SU-DHL-6 (cell line): ENCODE results near the gene SPSB3.

Source experiments
- H2AFZ ChIP-seq: fragments of 200-600 bp; sonication (generic); 2 replicates; pipeline ENCODE4 v1.6.1; 2014; ENCODE audit warnings: low read depth, mild to moderate bottlenecking, moderate library complexity, mixed read lengths, antibody characterized with exemption, low read length; ENCODE audit not compliant: severe bottlenecking
- H3F3A ChIP-seq: fragments of 200-600 bp; shearing (Covaris generic); 2 replicates; pipeline ENCODE4 v1.6.0; 2016; ENCODE audit warnings: antibody characterized with exemption, mild to moderate bottlenecking; ENCODE audit not compliant: insufficient read depth
- H3K27ac ChIP-seq: fragments of 200-600 bp; sonication (generic); 2 replicates; pipeline ENCODE4 v1.5.1; 2016; ENCODE audit warnings: low read depth, mild to moderate bottlenecking, low read length, moderate library complexity, mixed read lengths
- H3K27me3 ChIP-seq: fragments of 200-600 bp; sonication (generic), shearing (Covaris generic); 2 replicates; pipeline ENCODE4 v1.6.0; 2014; ENCODE audit warnings: mild to moderate bottlenecking, low read length
- H3K36me3 ChIP-seq: fragments of 200-600 bp; sonication (generic); 2 replicates; pipeline ENCODE4 v1.6.1; 2014; ENCODE audit warnings: mild to moderate bottlenecking, low read length, mixed read lengths
- H3K4me2 ChIP-seq: fragments of 300-600, 200-600 bp; shearing (Covaris generic), sonication (generic); 2 replicates; pipeline ENCODE4 v1.6.0; 2014; ENCODE audit warnings: low read length, low read depth, mild to moderate bottlenecking; ENCODE audit not compliant: poor library complexity, severe bottlenecking
- H3K4me3 ChIP-seq: fragments of 200-600 bp; sonication (generic); 2 replicates; pipeline ENCODE4 v1.5.1; 2014; ENCODE audit warnings: antibody characterized with exemption, low read length, mild to moderate bottlenecking, mixed read lengths; ENCODE audit not compliant: insufficient read depth, poor library complexity, severe bottlenecking
- H3K79me2 ChIP-seq: fragments of 200-600 bp; sonication (generic); 2 replicates; pipeline ENCODE4 v1.6.1; 2014; ENCODE audit warnings: mild to moderate bottlenecking, low read length, moderate library complexity; ENCODE audit not compliant: insufficient read depth
- H3K9ac ChIP-seq: fragments of 200-600 bp; sonication (generic); 2 replicates; pipeline ENCODE4 v1.7.0; 2014; ENCODE audit warnings: mild to moderate bottlenecking, low read length
- H3K9me2 ChIP-seq: fragments of 200-600 bp; sonication (generic); replicated peaks from 2 replicates; pipeline ENCODE4 v1.6.1; 2014; ENCODE audit warnings: low read length; ENCODE audit not compliant: insufficient read depth
- H3K9me3 ChIP-seq: fragments of 200-600 bp; sonication (generic); 2 replicates; pipeline ENCODE4 v1.6.1; 2014; ENCODE audit warnings: low read length, mixed read lengths; ENCODE audit not compliant: insufficient read depth
- H4K20me1 ChIP-seq: fragments of 200-600 bp; sonication (generic); 2 replicates; pipeline ENCODE4 v1.6.1; 2014; ENCODE audit warnings: low read depth, mild to moderate bottlenecking, antibody characterized with exemption, low read length, moderate library complexity, mixed read lengths
- EZH2phosphoT487 ChIP-seq: fragments of 200-600 bp; sonication (generic), shearing (Covaris generic); conservative IDR thresholded peaks from 2 replicates; pipeline ENCODE4 v1.6.1; 2018; ENCODE audit warnings: mild to moderate bottlenecking, antibody characterized with exemption, low read length, moderate library complexity, mixed read lengths
- TF ChIP-seq, protein P1 (sequence below): fragments of 200-600 bp; sonication (generic); IDR thresholded peaks from one replicate; pipeline ENCODE4 v1.5.1; 2017; ENCODE audit warnings: antibody characterized with exemption, mild to moderate bottlenecking, low read length, moderate library complexity; ENCODE audit not compliant: insufficient read depth, poor library complexity, severe bottlenecking

SPSB3 gene

DNA sequence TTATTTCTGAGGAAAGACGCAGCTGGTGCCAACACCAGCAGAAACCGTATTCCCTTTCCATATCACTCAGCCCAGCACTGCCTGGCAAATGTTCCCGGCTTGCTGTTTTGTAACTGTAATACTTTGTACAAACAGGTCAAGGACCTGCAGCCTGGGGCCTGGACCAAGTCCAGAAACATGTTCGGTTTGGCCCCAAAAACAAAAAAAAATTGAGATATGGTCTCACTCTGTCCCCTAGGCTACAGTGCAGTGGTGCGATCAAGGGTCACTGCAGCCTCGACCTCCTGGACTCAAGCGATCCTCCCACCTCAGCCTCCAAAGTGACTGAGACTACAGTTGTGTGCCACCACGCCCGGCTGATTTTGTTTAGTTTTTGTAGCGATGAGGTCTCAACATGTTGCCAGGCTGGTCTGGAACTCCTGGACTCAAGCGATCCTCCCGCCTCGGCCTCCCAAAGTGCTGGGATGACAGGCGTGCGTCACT is 43.1 kb upstream of the SPSB3 start:
- Histone ChIP-seq H3K27ac (no peak overlapping the region), H3F3A (peaks cover 8% of the 10 kb centered on the region; the same call in 1 of the 2 replicates), H3K4me2 (peak overlapping the region; percentile 54), H3K4me3 (peak overlapping the region; percentile 81), H3K9me3 (no peaks in the 10 kb centered on the region), H3K9me2 (no peaks in the 10 kb centered on the region), H3K9ac (peak overlapping the region; percentile 48; the same call in 1 of the 2 replicates), H4K20me1 (no peaks in the 10 kb centered on the region), H3K27me3 (no peaks in the 10 kb centered on the region), H2AFZ (no peak overlapping the region), H3K79me2 (peaks cover 5% of the 10 kb centered on the region; the same call in 1 of the 2 replicates), H3K36me3 (no peaks in the 10 kb centered on the region)
- TF ChIP-seq EZH2phosphoT487 = no peak
- TF ChIP-seq, protein P1, sequence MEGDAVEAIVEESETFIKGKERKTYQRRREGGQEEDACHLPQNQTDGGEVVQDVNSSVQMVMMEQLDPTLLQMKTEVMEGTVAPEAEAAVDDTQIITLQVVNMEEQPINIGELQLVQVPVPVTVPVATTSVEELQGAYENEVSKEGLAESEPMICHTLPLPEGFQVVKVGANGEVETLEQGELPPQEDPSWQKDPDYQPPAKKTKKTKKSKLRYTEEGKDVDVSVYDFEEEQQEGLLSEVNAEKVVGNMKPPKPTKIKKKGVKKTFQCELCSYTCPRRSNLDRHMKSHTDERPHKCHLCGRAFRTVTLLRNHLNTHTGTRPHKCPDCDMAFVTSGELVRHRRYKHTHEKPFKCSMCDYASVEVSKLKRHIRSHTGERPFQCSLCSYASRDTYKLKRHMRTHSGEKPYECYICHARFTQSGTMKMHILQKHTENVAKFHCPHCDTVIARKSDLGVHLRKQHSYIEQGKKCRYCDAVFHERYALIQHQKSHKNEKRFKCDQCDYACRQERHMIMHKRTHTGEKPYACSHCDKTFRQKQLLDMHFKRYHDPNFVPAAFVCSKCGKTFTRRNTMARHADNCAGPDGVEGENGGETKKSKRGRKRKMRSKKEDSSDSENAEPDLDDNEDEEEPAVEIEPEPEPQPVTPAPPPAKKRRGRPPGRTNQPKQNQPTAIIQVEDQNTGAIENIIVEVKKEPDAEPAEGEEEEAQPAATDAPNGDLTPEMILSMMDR = no peak

DNA sequence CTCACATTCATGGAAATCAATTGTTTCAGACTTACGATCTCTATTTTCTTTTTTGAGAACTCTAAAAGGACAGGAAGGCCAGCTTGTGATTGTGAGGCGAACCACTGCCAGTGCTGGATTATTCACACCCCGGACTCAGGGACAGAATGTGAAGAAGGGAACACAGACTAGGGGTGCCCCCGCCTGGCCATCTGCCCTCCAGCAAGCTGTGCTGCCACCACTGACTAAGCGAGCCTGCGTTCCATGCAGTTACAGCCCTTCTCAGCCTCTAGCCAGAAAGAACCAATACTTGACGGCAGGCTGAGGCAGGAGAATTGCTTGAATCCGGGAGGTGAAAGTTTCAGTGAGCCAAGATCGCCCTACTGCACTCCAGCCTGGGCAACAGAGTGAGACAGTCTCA is 41.5 kb upstream of the SPSB3 start:
- Histone ChIP-seq H3K9me2 (no peaks in the 10 kb centered on the region), H3K4me2 (no peak overlapping the region), H3K27ac (no peak overlapping the region), H3K9ac (no peak overlapping the region), H2AFZ (no peak overlapping the region), H3K79me2 (peaks cover 5% of the 10 kb centered on the region; the same call in 1 of the 2 replicates), H3K36me3 (no peaks in the 10 kb centered on the region), H3K9me3 (no peaks in the 10 kb centered on the region), H3F3A (peaks cover 7% of the 10 kb centered on the region; the same call in 1 of the 2 replicates), H4K20me1 (no peaks in the 10 kb centered on the region), H3K27me3 (no peaks in the 10 kb centered on the region), H3K4me3 (no peak overlapping the region)
- TF ChIP-seq, protein P1 = no peak
- TF ChIP-seq EZH2phosphoT487 = no peak

GRCh38 chr16:1822801-1823200 is 40.4 kb upstream of the SPSB3 start:
- H2AFZ ChIP-seq = no peak overlapping the region
- no peak overlapping the region for H3K9ac ChIP-seq
- TF ChIP-seq, protein P1 = no peak
- TF ChIP-seq EZH2phosphoT487 = no peak

More at GRCh38 chr16:1822801-1823200, 40.4 kb upstream of the SPSB3 start:
- Histone ChIP-seq H4K20me1 (no peaks in the 10 kb centered on the region), H3K4me2 (no peak overlapping the region), H3K27ac (no peak overlapping the region), H3K9me3 (no peaks in the 10 kb centered on the region), H3F3A (no peaks in the 10 kb centered on the region), H3K9me2 (no peaks in the 10 kb centered on the region), H3K36me3 (no peaks in the 10 kb centered on the region), H3K4me3 (no peak overlapping the region), H3K27me3 (no peaks in the 10 kb centered on the region), H3K79me2 (peaks cover 5% of the 10 kb centered on the region; the same call in 1 of the 2 replicates)
